Embryonic facial prominence (tissue), 1 donor: ENCODE results near the gene SLC10A3.

Experiments
- DNase-seq: peaks from one replicate; pipeline ENCODE4 v3.0.0-alpha.2; 2016; ENCODE audit errors: extremely low spot score

The SLC10A3 gene

GRCh38 chrX:154465601-154466000 is 24.8 kb downstream of the SLC10A3 start:
- no peak for DNase-seq

DNA sequence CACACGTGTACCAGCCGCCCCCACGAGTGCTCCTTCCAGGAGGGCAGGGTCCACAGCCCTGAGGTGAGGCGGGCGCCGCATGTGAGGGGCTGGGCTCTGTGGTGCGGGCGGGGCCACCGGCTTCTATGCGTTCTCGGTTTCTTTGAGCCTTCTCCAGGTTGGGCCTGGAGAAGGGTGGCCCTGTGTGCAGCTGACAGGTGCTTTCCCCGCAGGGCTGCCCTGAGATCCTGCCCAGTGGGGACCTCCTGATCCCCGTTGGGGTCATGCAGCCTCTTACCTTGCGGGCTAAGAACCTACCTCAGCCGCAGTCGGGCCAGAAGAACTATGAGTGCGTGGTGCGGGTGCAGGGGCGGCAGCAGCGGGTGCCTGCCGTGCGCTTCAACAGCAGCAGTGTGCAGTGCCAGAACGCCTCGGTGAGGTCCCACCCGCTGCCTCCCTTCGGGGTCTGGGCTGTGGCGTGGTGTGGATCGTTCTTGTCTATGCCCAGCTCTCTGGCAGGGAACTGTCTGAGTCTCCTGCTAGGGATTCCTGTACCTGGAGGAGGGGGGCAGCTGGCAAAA is 25.5 kb downstream of the SLC10A3 start:
- DNase-seq: no peak

- no peak for DNase-seq
Observed at GRCh38 chrX:154463611-154464220, 26.7 kb downstream of the SLC10A3 start.

GRCh38 chrX:154462396-154462795 is 28.0 kb downstream of the SLC10A3 start:
- DNase-seq: no peak

DNA sequence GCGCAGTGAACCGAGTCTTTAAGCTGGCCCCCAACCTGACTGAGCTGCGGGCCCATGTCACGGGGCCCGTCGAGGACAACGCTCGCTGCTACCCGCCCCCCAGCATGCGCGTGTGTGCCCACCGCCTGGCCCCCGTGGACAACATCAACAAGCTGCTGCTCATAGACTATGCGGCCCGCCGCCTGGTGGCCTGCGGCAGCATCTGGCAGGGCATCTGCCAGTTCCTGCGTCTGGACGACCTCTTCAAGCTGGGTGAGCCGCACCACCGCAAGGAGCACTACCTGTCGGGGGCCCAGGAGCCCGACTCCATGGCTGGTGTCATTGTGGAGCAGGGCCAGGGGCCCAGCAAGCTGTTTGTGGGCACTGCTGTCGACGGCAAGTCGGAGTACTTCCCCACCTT is 30.1 kb downstream of the SLC10A3 start:
- no peak for DNase-seq

DNA sequence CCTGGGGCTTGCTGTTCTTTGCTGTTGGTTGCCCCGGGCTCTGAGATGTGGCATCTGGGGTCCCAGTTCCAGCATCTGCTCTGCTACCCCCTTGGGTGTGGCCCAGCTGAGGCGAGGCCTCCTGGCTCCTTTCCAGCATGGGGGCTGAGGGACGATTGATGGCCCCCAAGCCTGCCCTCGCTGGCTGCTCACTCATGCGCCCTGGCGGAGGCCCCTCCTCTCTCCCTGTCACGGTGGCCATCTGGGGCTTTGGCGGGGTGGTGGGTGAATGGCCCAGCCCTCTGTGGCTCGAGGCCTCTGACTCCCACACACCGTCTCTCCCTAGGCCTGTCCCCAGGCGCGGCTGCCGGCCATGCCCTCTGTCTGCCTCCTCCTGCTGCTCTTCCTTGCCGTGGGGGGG is 30.6 kb downstream of the SLC10A3 start:
- no peak for DNase-seq

GRCh38 chrX:154458954-154459778 is 31.3 kb downstream of the SLC10A3 start:
- no peak for DNase-seq

- DNase-seq: no peak
Observed at GRCh38 chrX:154458116-154458953, 32.1 kb downstream of the SLC10A3 start, which contains the start of gene PLXNA3. Gene PLXNA3 (plus strand): TSS chrX:154458281. CDS start chrX:154460184, 1,903 bp downstream.

DNA sequence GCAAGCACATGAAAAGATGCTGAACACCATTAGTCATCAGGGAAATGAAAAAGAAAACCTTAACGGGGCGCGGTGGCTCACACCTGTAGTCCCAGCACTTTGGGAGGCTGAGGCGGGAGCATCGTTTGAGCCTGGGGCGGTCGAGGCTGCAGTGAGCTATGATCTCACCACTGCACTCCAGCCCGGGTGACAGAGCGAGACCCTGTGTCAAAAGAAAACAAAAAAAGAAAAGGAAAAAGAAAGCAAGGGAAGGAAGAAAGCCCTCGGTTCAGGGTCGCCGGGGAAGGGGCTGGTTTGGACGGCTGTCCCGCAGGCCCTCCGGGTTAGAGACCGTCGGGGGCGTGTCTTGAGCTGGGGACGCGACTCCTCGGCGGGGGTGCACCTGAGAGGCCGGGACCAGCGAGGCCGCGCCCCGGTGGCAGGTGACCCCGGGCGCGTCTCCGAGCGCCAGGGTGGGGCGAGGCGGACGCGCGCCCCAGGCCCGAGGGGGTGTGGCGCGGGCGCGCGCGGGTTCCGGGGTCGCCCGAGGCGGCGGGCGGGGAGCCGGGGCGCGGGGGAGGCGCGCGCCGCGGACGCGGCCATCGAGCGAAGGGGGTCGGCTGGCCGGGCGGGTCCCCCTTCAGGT is 32.8 kb downstream of the SLC10A3 start:
- DNase-seq: no peak

DNA sequence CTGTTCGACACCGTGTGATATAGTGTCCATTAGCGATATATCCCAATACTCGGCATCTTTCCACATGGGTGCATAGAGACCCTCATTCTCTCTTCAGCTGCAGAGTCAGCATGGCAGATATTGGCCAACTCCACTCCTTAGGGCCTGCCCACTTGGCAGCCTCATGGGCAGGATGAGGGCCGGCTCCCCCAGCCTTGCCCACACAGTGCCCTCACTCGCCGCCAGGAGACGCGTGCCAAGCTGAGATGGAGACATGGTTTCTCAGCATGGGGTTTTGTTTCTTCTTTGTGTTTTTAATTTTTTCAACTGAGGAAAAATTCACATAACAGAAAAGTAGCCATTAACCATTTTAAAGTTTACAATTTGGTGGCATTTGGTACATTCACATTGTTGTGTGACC is 37.6 kb downstream of the SLC10A3 start:
- DNase-seq: no peak

- DNase-seq: no peak
Observed at GRCh38 chrX:154450312-154450711, 40.1 kb downstream of the SLC10A3 start.

GRCh38 chrX:154449618-154450017 is 40.8 kb downstream of the SLC10A3 start:
- no peak for DNase-seq

- DNase-seq: no peak
Observed at GRCh38 chrX:154448484-154448883, 41.9 kb downstream of the SLC10A3 start.

- DNase-seq: no peak
Observed at GRCh38 chrX:154446430-154446829, 44.0 kb downstream of the SLC10A3 start.

DNA sequence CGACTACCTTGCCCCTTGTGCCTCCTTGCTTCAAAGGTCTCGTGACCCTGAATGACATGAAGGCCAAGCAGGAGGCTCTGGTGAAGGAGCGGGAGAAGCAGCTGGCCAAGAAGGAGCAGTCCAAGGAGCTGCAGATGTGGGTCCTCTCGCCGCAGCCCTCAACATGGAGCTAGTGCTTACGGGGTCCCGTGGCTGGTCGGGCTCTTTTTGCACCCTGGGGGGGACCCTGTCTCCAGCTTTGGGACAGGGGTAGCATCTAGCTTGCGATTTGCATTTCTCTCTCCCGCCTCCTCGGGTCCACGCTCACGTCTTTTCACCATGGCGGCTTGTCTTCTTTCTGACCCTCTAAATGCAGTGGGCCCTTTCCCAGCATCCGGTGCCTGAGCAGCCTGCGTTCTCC is 44.7 kb downstream of the SLC10A3 start:
- DNase-seq: no peak

DNA sequence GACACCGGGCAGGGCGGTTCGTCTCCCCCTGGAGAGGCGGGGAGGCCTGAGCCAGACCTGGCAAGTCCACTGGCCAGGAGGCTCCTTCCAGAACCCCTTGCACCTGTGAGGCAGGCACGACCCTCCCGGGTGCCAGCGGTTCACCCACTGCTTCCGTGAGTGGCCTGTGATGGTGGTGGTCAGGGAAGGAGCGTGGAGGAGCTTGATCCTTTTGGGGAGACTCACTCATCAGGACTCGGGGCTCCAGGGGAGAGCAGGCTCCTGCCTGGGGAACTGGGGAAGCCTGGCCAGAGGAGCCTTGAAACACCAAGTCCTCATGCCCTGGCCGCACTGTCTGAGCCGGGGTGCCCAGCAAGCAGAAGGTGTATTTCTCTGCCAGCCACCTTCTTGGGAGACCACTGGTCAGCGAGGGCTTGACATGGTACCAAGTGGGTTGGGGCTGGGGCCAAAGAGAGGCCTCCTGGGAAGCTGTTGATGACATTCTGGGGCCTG is 45.6 kb downstream of the SLC10A3 start:
- DNase-seq: no peak

DNA sequence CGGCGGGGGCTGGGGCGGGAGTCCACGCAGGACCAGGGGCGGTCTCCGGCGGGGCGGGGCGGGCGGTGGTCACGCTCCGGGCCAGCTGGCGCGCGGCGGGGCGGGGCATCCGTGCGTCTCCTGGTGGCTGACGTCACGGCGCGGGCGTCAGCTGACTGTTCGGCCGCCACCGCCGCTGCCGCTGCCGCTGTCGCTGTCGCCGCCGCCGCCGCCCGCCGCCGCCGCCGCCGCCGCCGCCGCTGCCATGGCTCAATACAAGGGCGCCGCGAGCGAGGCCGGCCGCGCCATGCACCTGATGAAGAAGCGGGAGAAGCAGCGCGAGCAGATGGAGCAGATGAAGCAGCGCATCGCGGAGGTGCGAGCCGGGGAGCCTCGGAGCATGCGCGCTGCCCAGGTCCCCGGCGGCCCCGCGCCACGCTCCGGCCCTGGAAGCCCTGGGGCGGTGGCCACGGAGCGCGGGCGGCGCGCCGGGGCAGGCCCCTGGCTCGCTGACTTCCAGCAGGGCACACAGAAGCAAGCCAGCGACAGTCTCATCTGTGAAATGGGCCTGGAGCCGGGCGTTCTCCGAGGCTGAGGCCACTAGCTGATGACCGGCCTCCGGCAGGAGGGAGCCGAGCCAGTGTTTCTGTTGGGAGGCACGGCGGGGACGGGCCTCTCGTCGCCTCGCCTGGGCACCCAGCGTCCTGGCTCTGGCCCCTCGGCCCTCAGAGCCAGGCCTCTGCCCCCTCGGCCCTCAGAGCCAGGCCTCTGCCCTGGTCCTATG is 46.3 kb downstream of the SLC10A3 start, which contains the start of gene FAM50A:
Gene FAM50A (plus strand): TSS at position 150 of the 763 bp plus-strand sequence. CDS start 95 bp downstream, at position 245.
- DNase-seq: peak; percentile 20

- DNase-seq: no peak
Observed at GRCh38 chrX:154443479-154443910, 46.9 kb downstream of the SLC10A3 start.

- DNase-seq: no peak
Observed at GRCh38 chrX:154441984-154442707, 48.3 kb downstream of the SLC10A3 start.

DNA sequence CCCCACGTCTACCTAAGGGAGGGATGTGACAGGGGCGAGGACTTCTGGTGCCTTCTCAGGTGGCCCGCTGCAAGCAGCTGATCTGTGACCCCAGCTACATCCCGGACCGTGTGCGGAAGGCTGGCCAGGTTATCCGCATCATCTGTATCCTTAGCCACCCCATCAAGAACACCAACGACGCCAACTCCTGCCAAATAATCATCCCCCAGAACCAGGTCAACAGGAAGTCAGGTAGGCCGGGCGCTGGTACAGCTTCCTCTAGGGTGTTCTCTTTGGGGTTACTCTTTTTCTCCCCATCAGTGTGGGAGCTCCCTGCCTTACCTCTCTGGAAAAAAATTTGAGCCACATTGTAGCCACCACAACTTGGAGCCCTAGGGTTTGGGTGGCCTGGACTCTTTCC is 48.9 kb downstream of the SLC10A3 start:
- no peak for DNase-seq
